ENCODE measurements around the gene GULP1. TPM values are rescaled to one million over a fixed set of nuclear protein-coding genes. Genes with fewer than 3 reads are reported as not detected.

GULP1 gene
- total RNA-seq, 1 experiment from 2014 or later = 75.1 TPM

- TF ChIP-seq, protein P1, sequence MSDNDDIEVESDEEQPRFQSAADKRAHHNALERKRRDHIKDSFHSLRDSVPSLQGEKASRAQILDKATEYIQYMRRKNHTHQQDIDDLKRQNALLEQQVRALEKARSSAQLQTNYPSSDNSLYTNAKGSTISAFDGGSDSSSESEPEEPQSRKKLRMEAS (CRISPR knock-in tag; IDR thresholded peaks at IDR 0.05) = no peak
- TF ChIP-seq, protein P2, sequence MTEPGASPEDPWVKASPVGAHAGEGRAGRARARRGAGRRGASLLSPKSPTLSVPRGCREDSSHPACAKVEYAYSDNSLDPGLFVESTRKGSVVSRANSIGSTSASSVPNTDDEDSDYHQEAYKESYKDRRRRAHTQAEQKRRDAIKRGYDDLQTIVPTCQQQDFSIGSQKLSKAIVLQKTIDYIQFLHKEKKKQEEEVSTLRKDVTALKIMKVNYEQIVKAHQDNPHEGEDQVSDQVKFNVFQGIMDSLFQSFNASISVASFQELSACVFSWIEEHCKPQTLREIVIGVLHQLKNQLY (CRISPR knock-in tag; IDR thresholded peaks at IDR 0.05) = no peak
These were observed 139.0 kb downstream of the GULP1 start (continued) for GRCh38 chr2:188430705-188431104.

DNA sequence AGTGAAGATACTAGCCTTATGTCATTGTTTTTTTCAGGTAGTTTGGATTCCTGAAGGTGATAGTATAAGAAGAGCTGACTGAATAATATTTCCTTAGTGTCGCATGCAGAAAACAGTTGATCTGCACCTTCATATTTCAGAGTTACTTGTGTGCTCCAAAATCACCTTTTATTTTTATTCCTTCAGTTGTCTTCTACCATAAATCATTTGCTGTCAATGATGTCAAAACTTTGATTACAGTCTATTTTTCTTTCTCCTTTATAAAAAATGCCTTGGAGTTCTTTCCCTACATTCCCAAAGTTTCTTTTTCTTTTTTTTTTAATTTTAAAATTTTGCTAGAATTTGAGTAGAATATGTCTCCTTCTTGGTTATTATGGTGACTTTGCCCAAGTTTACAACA lies 142.3 kb downstream of the GULP1 start:
- Mint-ChIP-seq H3K27me3 (ENCODE audit: low read depth) (no peaks in the 10 kb centered on the region), H3K36me3 (peaks cover 13% of the 10 kb centered on the region), H3K4me1 (peaks cover 45% of the 10 kb centered on the region), H3K4me3 (no peak overlapping the region), H3K27ac (no peak overlapping the region), H3K9me3 (peaks cover 17% of the 10 kb centered on the region)
- ATAC-seq = no peak
- POLR2A ChIA-PET = no interaction called here
- TF ChIP-seq, protein P3, sequence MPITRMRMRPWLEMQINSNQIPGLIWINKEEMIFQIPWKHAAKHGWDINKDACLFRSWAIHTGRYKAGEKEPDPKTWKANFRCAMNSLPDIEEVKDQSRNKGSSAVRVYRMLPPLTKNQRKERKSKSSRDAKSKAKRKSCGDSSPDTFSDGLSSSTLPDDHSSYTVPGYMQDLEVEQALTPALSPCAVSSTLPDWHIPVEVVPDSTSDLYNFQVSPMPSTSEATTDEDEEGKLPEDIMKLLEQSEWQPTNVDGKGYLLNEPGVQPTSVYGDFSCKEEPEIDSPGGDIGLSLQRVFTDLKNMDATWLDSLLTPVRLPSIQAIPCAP (CRISPR knock-in tag; IDR thresholded peaks at IDR 0.05) = no peak
- TF ChIP-seq ESRRA (CRISPR knock-in tag; IDR thresholded peaks at IDR 0.05; ENCODE audit: borderline replicate concordance) = no peak
- TF ChIP-seq, protein P4, sequence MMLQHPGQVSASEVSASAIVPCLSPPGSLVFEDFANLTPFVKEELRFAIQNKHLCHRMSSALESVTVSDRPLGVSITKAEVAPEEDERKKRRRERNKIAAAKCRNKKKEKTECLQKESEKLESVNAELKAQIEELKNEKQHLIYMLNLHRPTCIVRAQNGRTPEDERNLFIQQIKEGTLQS (CRISPR knock-in tag; conservative IDR thresholded peaks at IDR 0.05) = no peak
- TF ChIP-seq, protein P5, sequence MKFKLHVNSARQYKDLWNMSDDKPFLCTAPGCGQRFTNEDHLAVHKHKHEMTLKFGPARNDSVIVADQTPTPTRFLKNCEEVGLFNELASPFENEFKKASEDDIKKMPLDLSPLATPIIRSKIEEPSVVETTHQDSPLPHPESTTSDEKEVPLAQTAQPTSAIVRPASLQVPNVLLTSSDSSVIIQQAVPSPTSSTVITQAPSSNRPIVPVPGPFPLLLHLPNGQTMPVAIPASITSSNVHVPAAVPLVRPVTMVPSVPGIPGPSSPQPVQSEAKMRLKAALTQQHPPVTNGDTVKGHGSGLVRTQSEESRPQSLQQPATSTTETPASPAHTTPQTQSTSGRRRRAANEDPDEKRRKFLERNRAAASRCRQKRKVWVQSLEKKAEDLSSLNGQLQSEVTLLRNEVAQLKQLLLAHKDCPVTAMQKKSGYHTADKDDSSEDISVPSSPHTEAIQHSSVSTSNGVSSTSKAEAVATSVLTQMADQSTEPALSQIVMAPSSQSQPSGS (CRISPR knock-in tag; IDR thresholded peaks at IDR 0.05; ENCODE audit: borderline replicate concordance, low read depth) = no peak
- no peak for TF ChIP-seq TP53 (CRISPR knock-in tag; IDR thresholded peaks at IDR 0.05)
- TF ChIP-seq ZNF532 (CRISPR knock-in tag; IDR thresholded peaks at IDR 0.05; ENCODE audit: borderline replicate concordance) = no peak
- TF ChIP-seq CREB1 (CRISPR knock-in tag; IDR thresholded peaks at IDR 0.05) = no peak
- TF ChIP-seq, protein P6, sequence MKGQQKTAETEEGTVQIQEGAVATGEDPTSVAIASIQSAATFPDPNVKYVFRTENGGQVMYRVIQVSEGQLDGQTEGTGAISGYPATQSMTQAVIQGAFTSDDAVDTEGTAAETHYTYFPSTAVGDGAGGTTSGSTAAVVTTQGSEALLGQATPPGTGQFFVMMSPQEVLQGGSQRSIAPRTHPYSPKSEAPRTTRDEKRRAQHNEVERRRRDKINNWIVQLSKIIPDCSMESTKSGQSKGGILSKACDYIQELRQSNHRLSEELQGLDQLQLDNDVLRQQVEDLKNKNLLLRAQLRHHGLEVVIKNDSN (CRISPR knock-in tag; IDR thresholded peaks at IDR 0.05) = no peak
- CTCF ChIA-PET = no interaction called here
- no peak for DNase-seq (ENCODE audit: low spot score)

DNA sequence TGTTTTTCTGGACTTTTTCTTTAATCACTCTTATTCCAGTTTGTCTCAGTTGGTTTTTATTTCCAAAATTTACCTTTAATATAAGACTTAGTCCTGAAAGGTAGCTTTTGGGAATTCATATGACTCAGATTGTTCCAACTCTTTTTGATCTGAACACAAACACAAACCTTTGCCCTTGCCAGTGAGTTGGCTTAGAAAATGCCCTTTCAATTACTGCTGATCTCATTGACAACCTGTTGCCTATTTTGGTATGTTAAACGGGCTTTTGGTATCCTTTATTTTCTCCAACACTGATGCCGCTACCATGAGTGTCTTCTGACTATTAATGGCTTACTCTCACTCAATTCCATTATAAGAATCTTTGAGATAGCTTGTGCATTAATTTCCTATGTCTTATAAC lies 143.4 kb downstream of the GULP1 start:
- Mint-ChIP-seq H3K27ac (0 out of 2 replicates have a peak overlapping the region, but pooled peaks have one; percentile 7), H3K4me3 (no peak overlapping the region), H3K9me3 (peaks cover 17% of the 10 kb centered on the region), H3K4me1 (peaks cover 52% of the 10 kb centered on the region), H3K27me3 (ENCODE audit: low read depth) (no peaks in the 10 kb centered on the region), H3K36me3 (peaks cover 12% of the 10 kb centered on the region)
- no peak for ATAC-seq
- no peak for DNase-seq (ENCODE audit: low spot score)
- ChIA-PET CTCF (no interaction called here), POLR2A (no interaction called here)
- TF ChIP-seq E2F5 (CRISPR knock-in tag; IDR thresholded peaks at IDR 0.05) (no peak), GABPB1 (CRISPR knock-in tag; IDR thresholded peaks at IDR 0.05) (no peak), NFE2L1 (CRISPR knock-in tag; IDR thresholded peaks at IDR 0.05) (no peak), ETV6 (CRISPR knock-in tag; IDR thresholded peaks at IDR 0.05) (no peak), NR1H2 (CRISPR knock-in tag; IDR thresholded peaks at IDR 0.05) (no peak), USF2 (CRISPR knock-in tag; IDR thresholded peaks at IDR 0.05) (no peak)
- TF ChIP-seq, protein P7, sequence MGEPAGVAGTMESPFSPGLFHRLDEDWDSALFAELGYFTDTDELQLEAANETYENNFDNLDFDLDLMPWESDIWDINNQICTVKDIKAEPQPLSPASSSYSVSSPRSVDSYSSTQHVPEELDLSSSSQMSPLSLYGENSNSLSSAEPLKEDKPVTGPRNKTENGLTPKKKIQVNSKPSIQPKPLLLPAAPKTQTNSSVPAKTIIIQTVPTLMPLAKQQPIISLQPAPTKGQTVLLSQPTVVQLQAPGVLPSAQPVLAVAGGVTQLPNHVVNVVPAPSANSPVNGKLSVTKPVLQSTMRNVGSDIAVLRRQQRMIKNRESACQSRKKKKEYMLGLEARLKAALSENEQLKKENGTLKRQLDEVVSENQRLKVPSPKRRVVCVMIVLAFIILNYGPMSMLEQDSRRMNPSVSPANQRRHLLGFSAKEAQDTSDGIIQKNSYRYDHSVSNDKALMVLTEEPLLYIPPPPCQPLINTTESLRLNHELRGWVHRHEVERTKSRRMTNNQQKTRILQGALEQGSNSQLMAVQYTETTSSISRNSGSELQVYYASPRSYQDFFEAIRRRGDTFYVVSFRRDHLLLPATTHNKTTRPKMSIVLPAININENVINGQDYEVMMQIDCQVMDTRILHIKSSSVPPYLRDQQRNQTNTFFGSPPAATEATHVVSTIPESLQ (CRISPR knock-in tag; IDR thresholded peaks at IDR 0.05) = no peak
- TF ChIP-seq, protein P8, sequence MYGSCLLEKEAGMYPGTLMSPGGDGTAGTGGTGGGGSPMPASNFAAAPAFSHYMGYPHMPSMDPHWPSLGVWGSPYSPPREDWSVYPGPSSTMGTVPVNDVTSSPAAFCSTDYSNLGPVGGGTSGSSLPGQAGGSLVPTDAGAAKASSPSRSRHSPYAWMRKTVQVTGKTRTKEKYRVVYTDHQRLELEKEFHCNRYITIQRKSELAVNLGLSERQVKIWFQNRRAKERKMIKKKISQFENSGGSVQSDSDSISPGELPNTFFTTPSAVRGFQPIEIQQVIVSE (CRISPR knock-in tag; IDR thresholded peaks at IDR 0.05; ENCODE audit: borderline replicate concordance) = no peak
- TF ChIP-seq, protein P9, sequence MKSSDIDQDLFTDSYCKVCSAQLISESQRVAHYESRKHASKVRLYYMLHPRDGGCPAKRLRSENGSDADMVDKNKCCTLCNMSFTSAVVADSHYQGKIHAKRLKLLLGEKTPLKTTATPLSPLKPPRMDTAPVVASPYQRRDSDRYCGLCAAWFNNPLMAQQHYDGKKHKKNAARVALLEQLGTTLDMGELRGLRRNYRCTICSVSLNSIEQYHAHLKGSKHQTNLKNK (CRISPR knock-in tag; IDR thresholded peaks at IDR 0.05) = no peak

Measured in WTC11 (cell line).